HepG2 (cell line): ENCODE measurements around the gene PTPRH. TPM values are rescaled to one million over a fixed set of nuclear protein-coding genes. Genes with fewer than 3 reads are reported as not detected.

ENCODE experiments used
- DR1 ChIP-seq: sonication (generic); formaldehyde crosslinking; IDR thresholded peaks from 2 replicates; pipeline ENCODE4 v1.8.0; 2021; ENCODE audit warnings: mild to moderate bottlenecking, missing genetic modification reagents, inconsistent platforms
- KLF6 ChIP-seq: IDR thresholded peaks from 2 replicates; pipeline ENCODE4 v1.8.0; 2016; ENCODE audit warnings: missing biosample characterization, missing genetic modification reagents
- PBX2 ChIP-seq: IDR thresholded peaks from 2 replicates; pipeline ENCODE4 v1.6.1; 2016; ENCODE audit warnings: control low read depth
- RXRB ChIP-seq: IDR thresholded peaks from 2 replicates; pipeline ENCODE4 v1.6.1; 2016; ENCODE audit warnings: borderline replicate concordance, missing genetic modification reagents, missing compliant biosample characterization
- ZBTB42 ChIP-seq: sonication (generic); formaldehyde crosslinking; IDR thresholded peaks from 2 replicates; pipeline ENCODE4 v1.5.0; 2020; ENCODE audit warnings: mild to moderate bottlenecking, missing genetic modification reagents
- ZNF10 ChIP-seq: sonication (generic); formaldehyde crosslinking; IDR thresholded peaks from 2 replicates; pipeline ENCODE4 v1.4.0; 2020; ENCODE audit warnings: mild to moderate bottlenecking, low read depth, missing genetic modification reagents, borderline replicate concordance
- ZNF720 ChIP-seq: sonication (generic); formaldehyde crosslinking; IDR thresholded peaks from 2 replicates; pipeline ENCODE4 v1.4.0; 2020; ENCODE audit warnings: missing genetic modification reagents
- ZNF781 ChIP-seq: sonication (generic); formaldehyde crosslinking; IDR thresholded peaks from 2 replicates; pipeline ENCODE4 v1.5.1; 2020; ENCODE audit warnings: borderline replicate concordance, mild to moderate bottlenecking, missing genetic modification reagents; ENCODE audit errors: not compliant biosample characterization
- polyA plus RNA-seq, 8 experiments: library from polyadenylated mRNA; depleted of rRNA in 3 of 8; stranded (reverse) in 7 of 8; unstranded in 1 of 8; fragments of >200 nt; fragmentation: Illumina TruSeq in 4 of 8; extraction: Trizol in 4 of 8; gene quantifications; 2 replicates each; pipeline versions ENCODE4 v1.2.1 to v1.2.3, GENCODE V29; 2011 to 2016; ENCODE audit warnings: low read depth in 4 of 8, missing spikeins in 1 of 8, mixed read lengths in 1 of 8; ENCODE audit not compliant: insufficient read depth in 1 of 8
- total RNA-seq, 5 experiments: library from RNA; depleted of rRNA; stranded (reverse); fragments of >200 nt; fragmentation: Illumina TruSeq; extraction: Trizol; gene quantifications; 2 replicates each; pipeline ENCODE4 v1.2.3, GENCODE V29; 2016; ENCODE audit warnings: low read depth in 1 of 5
- TF ChIP-seq, protein P1 (sequence below): sonication (generic); formaldehyde crosslinking; IDR thresholded peaks from 2 replicates; pipeline ENCODE4 v1.4.0; 2020; ENCODE audit warnings: missing genetic modification reagents, borderline replicate concordance
- TF ChIP-seq, protein P2 (sequence below): sonication (generic); formaldehyde crosslinking; IDR thresholded peaks from 2 replicates; pipeline ENCODE4 v1.4.0; 2020; ENCODE audit warnings: missing genetic modification reagents, borderline replicate concordance

PTPRH gene
- total and polyA plus RNA-seq, 2 of the 13 experiments (the other 11 are each of a cell fraction or from before 2014, with no cell fraction given), result 14.7 to 125 TPM

GRCh38 chr19:55252760-55253663, 43.7 kb upstream of the PTPRH start (continued):
- TF ChIP-seq ZNF10 (no peak), KLF6 (CRISPR knock-in tag) (no peak), ZNF720 (no peak), ZNF781 (CRISPR knock-in tag) (no peak), PBX2 (CRISPR knock-in tag) (no peak), ZBTB42 (CRISPR knock-in tag) (no peak), DR1 (CRISPR knock-in tag) (no peak), RXRB (CRISPR knock-in tag) (no peak)
- TF ChIP-seq, protein P1, sequence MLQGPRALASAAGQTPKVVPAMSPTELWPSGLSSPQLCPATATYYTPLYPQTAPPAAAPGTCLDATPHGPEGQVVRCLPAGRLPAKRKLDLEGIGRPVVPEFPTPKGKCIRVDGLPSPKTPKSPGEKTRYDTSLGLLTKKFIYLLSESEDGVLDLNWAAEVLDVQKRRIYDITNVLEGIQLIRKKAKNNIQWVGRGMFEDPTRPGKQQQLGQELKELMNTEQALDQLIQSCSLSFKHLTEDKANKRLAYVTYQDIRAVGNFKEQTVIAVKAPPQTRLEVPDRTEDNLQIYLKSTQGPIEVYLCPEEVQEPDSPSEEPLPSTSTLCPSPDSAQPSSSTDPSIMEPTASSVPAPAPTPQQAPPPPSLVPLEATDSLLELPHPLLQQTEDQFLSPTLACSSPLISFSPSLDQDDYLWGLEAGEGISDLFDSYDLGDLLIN (CRISPR knock-in tag), result no peak
- TF ChIP-seq, protein P2, sequence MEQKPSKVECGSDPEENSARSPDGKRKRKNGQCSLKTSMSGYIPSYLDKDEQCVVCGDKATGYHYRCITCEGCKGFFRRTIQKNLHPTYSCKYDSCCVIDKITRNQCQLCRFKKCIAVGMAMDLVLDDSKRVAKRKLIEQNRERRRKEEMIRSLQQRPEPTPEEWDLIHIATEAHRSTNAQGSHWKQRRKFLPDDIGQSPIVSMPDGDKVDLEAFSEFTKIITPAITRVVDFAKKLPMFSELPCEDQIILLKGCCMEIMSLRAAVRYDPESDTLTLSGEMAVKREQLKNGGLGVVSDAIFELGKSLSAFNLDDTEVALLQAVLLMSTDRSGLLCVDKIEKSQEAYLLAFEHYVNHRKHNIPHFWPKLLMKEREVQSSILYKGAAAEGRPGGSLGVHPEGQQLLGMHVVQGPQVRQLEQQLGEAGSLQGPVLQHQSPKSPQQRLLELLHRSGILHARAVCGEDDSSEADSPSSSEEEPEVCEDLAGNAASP (CRISPR knock-in tag), result no peak
